HG02852 (cell line): Measurements from ENCODE around the gene DNMBP.
"Not testable (repeated sequence)": the region's sequence is repeated elsewhere in the genome, so short reads cannot be mapped to it uniquely, and the experiment has no call there.

Experiments
- ATAC-seq: cut with Tn5 transposase; IDR thresholded peaks from one replicate; pipeline ENCODE4 v1.9.1; 2021; ENCODE audit warnings: mild to moderate bottlenecking, moderate library complexity; ENCODE audit not compliant: unreplicated experiment

DNMBP gene

DNA sequence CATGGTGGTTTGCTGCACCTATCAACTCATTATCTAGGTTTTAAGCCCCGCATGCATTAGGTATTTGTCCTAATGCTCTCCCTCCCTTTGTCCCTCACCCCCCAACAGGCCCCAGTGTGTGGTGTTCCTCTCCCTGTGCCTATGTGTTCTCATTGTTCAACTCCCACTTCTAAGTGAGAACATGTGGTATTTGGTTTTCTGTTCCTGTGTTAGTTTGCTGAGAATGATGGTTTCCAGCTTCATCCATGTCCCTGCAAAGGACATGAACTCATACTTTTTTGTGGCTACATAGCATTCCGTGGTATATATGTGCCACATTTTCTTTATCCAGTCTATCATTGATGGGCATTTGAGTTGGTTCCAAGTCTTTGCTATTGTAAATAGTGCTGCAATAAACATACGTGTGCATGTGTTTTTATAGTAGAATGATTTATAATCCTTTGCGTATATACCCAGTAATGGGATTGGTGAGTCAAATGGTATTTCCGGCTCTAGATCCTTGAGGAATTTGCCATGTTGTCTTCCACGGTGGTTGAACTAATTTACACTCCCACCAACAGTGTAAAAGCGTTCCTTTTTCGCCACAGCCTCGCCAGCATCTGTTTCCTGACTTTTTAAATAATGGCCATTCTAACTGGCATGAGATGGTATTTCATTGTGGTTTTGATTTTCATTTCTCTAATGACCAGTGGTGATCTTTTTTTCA lies 146.1 kb downstream of the DNMBP start:
- ATAC-seq = not testable (repeated sequence)

DNA sequence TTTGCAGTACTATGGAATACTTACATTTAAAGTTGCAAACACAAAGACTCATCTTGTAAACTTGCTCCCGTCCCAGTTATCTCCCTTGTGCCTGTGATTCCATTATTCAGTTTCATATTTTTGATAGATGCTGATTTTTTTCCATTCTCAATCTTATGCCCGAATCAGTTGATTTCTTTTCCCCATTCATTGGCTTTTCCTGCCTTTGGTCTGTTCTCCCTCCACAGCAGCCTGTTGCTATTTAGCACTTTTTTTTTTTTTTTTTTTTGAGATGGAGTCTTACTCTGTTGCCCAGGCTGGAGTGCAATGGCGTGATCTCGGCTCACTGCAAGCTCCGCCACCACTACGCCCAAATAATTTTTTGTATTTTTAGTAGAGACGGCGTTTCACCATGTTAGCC lies 149.3 kb downstream of the DNMBP start:
- ATAC-seq = no peak

DNA sequence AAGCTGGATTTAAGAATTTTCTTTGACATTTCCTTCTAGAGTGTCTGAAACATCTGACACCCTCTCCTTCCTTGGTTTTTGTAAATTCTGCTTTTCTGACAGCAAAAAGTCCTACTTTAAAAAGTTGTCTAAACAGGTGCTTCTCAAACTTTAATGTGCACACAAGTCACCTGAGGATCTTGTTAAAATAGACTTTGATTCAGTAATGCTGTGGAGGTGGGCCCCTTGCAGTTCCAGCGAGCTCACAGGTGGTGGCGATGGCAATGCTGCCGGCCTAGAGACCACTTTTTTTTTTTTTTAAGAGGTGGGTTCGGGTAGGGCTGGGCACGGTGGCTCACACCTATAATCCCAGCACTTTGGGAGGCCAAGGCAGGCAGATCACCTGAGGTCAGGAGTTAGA lies 150.2 kb downstream of the DNMBP start:
- ATAC-seq = no peak

DNA sequence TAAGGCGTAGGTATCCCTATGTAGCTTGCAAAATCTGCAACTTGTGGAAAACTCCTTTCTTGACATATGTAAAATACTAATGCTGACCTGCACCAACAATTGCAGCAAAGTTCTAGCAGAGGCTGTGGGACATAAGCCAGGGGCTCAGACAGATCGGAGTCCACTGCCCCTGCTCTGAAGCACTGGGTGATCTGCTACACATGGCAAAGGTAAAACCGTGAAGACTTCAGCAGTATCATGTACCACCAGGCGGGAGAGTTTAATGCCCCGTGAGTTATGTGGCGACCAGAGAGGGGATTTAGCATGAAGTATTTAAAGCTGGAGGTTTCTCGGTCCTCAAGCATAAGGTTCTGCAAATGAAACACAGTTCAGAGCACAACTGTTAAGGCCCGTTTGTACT lies 150.9 kb downstream of the DNMBP start:
- ATAC-seq = no peak

DNA sequence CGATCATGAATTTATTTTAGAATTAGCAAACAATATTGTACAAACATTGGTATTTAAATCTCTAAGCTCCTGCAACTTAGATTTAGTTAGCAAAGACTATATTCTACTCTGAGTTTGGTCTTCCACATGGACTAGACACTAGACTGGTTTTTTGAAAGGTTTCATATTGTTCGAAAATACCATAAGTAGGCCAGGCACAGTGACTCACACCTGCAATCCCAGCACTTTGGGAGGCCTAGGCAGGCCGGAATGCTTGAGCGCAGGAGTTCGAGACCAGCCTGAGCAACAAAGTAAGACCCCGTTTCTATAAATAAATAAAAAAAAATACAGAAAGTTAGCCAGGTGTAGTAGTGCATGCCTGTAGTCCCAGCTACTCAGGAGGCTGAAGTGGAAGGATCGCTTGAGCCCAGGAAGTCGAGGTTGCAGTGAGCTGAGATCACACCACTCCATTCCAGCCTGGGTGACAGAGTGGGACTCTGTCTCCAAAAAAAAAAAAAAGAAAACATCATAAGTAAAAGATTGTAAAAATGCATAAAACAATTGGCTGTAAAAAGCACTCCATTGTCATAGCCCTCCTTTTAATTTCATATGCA lies 154.2 kb downstream of the DNMBP start:
- ATAC-seq = no peak

DNA sequence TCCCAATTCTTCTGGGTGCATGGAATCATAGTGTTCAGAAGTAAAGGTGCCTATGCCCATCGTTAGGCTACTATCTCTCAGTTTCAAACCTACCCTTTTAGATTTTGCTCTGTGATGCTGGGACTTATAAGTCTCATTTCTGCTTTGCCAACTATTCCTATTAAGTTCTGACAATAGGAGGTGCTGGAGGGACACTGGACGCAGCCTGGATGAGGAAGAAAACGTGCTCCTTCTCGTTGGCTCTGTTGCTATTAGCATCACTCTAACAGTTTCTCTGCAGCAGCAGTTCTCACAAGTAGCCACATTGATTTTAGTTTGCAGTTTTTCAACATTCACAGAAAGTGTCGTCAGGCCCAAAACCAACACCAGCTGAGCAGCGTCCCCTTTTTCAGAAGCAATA lies 154.9 kb downstream of the DNMBP start:
- ATAC-seq = no peak

DNA sequence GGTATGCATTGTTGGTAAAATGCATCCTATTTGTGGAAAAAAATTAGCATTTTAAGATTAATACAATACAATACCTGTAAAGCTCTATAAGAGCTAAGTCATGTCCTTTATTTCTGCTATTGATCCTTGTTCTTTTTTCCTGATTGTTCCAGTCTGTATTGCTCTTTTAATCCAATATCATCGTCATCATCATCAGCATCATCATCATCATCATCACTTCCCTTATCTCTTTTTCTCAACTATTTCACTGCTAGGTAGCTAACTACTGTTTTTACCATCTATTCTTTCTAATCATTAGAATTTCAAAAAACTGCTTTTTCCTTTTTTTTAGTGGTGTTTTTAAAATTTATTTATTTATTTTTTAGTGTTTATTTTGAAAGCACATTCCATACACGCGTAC lies 156.1 kb downstream of the DNMBP start:
- ATAC-seq = no peak

DNA sequence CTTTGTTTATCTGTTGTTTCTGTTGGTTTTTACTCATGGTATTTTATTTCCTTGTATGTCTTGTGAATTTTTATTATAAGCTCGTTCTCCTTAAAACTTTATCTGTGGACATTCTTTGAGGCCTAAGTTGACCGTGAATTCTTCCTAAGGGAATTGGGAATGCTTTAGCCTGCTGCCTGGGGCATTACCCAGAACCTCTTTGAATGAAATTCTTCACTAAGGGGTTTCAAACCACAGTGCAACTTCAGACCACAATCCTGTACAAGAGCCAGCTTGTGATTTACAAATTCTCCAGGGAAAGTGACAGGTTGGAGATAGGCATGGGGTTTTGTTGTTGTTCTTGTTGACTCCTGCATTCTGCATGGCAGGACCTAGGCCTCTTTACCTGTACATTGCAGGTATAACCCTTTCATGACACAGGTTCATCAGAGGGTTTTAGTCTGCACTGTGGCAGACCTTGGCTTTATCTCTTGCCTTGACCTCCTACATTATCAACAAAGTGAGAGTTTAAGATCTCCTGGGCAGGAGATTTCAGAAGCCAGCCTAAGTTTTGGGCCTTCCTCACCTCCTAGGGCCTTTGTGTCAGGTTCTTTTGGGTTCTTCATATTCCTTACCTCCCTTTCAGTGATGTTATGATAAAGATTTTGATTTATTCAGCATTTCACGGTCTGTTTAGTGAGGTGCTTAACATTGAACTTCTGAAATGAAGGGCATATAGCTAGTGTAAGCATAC lies 157.1 kb downstream of the DNMBP start:
- ATAC-seq = no peak

DNA sequence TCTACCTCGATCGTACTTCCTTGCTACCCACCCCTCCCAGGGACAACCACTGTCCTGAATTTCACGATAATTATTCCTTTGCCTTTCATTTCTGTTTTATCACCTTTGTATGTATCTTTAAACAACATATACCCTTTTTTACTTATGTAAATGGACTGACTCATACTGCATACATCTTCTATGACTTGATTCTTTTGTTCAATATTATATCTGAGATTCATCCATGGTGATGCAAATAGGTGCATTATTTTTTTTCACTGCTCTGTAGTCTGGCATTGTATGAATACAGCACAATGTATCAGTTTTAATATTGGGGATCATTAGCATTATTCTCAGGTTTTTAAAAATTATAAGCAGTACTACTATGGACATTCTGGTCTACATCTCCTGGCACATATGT lies 157.9 kb downstream of the DNMBP start:
- ATAC-seq = no peak

DNA sequence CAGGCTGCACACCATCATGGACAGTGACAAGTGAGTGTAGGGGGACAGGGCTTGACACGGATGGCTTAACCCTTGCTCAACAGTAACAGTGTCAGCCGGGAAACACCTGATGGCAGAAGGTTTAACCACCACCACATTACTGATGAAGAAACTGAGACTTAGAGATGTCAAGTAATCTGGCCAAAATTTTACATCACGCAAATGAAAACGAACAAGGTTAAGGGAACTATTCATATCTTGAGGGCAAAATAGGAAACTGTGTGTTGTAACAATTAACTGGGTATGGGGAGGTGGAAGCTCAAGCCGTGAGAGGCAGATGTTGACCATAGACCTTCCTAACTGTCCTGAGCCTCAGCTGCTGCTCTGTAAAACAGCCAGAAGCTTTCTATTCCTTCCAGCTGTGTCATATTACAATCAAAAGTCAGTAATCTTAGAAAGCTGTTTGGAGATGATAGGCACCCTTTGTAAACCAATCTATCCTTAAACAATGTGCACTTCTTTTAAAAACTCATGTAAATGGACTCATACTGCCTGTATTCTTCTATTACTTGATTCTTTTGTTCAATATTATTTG lies 158.9 kb downstream of the DNMBP start:
- no peak for ATAC-seq

DNA sequence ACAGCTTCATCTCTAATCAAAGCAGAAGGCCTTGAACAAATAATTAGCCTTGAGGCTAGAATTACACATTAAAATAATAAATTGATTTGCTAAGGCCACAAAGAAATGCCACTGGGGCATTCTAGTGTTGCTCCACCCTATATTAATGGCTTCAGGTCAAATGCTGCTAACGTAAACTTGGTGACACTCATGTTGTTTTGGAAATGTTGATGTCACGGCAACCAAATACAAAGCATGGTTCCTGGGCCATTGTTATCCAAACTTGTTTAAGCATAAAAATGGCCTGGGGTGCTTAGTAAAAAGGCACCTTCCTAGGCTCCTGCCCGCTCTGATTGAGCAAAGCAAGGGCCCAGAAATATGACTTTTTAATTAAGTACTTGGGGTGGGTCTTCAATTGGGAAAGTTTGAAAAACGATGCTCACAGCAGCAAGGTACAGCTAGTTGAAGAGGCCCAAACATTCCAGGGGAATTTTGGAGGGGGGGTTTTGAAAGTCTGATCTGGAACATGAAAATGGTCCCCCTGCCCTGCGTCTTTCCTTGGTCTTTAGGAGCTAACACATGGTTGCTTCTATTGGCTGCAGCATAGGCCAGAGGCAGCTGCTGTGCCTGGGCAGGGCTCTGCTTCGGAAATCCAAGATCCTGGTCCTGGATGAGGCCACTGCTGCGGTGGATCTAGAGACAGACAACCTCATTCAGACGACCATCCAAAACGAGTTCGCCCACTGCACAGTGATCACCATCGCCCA lies 159.6 kb downstream of the DNMBP start:
- ATAC-seq = no peak

DNA sequence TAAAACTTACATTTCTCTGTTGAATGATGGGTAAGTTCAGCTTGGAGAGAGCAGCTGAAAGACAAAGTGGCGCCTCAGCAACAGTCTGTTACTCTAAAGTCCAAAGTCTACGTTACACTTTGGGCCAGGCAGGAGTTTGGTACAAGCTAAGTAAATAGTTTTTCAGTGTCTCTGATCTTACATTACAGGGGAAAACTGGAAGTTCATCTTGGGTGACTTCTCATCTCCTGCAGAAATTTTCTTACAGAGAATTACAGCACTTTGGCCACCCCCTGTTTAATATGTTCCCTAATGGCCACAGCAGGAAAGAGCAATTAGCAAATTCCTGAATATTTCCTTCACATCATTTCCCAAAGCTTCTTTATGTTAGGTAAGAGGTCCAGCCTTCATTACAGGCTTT lies 160.2 kb downstream of the DNMBP start:
- ATAC-seq = no peak

DNA sequence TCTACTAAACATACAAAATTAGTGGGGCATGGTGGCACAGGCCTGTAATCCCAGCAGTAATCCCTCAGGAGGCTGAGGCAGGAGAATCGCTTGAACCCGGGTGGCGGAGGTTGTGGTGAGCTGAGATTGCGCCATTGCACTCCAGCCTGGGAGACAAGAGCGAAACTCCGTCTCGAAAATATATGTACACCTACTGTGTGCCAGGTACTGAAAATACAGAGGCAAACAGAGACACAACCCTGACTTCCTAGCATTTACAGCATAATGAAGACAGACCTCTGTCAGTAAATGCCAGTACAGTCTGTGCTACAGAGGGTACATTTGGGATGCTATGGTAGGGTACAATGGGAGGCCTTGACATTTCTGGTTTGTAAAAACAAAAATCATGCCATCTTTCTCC lies 160.7 kb downstream of the DNMBP start:
- ATAC-seq = no peak

DNA sequence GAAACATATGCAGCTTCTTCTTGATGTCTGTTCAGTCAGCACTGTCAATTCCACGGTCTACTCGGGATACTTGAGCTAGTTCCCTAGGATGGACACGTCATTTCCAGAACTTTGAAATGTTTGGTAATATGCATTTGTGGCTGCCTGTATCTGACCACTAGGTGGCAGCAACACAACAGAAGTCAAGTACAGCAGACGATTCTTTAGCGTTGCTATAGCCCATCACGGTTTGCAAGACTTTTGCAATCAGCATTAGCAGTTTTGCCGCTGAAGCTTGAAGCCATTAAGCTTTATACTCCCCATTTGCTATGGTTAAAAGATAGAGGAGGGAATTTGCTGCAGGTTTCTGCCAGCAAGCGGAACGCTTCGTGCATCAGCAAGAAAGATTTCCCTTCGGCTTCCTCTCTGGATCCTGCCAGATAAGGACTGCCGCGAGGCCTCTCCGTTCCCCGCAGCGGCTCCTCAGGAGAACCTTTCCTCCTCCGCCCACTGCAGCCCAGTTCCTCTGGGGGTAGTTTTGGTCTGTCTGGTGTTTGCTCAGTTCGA lies 163.8 kb downstream of the DNMBP start:
- ATAC-seq = peak; percentile 72

DNA sequence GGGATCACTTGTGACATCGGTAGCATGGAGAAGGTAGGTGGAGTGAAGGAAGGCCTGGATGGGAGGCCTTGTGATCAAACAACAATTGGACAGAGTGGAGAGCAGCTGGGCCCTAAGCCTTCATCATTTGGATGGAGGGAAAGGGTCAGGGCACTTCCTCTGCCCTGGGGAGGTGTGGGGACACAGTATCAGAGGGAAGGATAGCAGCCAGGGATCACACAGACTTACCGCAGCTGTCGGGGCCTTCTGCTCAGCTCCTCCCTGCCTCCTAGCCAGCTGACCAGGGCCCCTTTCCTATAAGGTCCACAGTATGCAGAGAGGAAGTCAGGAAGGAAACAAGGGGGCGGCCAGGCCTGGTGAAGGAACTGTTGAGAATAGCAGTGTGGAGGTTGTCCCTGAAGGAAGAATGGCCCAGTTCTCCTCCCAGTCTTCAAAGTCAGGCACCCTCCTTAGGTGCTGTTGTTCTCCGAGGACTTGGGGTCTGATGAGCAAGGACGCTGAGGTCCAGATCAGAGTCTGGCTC lies 165.3 kb downstream of the DNMBP start:
- ATAC-seq = no peak

DNA sequence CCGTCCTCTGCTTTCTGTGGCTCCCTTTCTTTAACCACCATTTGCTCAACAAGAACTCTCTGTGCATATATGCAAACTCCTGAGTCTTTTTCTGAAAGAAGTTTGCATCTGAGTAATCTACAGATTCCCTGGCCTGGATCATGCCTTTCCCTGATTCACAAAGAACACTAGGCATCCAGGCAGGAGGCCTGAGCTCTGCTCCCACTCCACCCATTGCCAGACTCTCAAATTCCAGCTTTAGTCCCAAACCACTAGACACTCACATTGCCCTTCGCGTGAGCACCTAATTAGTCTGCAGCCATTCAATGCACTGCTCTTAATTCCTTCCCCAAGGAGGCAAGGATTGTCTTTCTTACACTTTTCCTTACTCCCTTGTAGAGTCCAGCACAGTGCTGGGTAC lies 166.4 kb downstream of the DNMBP start:
- no peak for ATAC-seq

DNA sequence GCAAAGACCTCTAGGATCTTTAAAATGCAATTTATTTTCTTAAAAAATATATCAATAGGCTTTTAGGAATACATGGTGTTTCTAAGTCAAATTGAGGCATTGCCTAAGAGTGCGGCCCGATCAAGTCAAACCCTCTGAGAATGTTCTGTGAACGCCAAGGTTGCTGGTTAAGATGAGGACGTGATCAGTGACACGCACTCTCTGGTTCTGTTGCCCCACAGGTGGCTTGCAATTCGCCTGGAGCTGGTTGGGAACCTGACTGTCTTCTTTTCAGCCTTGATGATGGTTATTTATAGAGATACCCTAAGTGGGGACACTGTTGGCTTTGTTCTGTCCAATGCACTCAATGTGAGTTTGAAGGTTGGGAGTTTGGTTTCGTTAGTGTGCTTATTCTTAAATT lies 168.0 kb downstream of the DNMBP start:
- no peak for ATAC-seq

DNA sequence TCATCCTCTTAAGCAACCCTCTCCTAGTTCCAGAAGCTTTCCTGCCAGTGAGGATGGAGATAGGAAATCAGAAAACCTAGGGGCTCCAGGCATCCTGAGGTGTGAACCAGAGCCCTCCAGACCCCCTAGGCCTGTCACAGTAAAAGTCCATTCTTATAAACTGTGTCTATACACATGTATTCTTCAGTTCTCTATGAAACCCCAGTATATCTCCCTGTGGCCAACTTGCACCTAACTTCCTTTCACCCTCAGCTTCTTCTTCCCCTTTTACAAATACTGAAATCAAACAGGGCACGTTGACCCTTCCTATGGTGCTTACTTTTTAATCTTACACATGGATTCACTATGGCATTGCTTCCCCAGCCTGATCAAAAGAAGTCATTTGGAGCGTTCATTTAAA lies 168.9 kb downstream of the DNMBP start:
- ATAC-seq = not testable (repeated sequence)

DNA sequence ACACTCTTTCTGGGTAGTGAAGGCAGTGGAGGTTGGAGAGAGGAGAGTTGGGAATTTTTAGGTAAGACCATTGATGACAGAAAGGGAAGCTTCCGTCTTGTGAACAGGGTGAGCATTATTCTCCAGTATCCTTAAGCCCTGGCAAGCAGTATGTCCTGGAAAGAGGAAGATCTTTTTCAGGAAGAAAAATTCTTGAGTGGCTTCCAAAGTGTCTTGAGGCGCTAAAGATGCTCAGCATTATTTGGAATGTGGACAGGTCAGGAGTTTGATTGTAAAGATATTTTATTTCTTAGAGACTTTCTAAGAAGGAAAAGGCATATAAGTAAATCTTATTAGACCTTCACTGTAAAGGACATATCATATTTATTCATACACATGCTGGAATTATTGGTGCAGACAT lies 173.0 kb downstream of the DNMBP start:
- ATAC-seq = no peak

DNA sequence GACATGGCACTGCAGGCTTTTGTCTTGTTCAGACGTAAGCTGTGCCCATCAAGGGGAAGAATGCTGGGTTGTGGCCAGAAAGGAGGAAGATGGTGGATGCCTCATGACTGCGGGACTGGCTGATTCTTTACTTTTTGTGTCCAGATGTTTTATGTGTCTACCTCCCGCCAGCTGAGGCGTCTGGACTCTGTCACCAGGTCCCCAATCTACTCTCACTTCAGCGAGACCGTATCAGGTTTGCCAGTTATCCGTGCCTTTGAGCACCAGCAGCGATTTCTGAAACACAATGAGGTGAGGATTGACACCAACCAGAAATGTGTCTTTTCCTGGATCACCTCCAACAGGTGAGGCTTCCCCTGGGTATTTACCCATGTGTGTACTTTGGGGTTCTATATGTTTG lies 173.8 kb downstream of the DNMBP start:
- no peak for ATAC-seq

DNA sequence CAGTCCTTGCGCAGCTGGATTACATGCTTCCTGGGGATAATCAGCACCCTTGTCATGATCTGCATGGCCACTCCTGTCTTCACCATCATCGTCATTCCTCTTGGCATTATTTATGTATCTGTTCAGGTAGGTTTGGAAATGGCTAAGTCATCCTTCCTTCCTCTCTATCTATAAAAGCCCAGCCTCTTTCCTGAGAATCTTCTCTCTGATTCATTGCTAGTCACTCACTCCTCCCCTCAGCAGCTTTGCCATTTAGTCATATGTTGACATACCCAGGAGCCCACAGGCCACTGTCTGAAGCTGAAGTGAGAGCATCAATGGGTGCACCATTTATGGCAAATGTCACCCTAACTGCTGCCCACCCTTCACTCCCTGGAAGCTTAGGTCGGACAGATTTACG lies 175.3 kb downstream of the DNMBP start:
- ATAC-seq = no peak
